HFFc6 (cell line): ENCODE measurements around the gene SLC15A5. TPM values are rescaled to one million over a fixed set of nuclear protein-coding genes. Genes with fewer than 3 reads are reported as not detected.

ENCODE experiments used
- DNase-seq: peaks from one replicate; pipeline ENCODE4 v3.0.0-alpha.2; 2018
- H3K27ac Mint-ChIP-seq: 2 replicates; pipeline ENCODE4 v1.8.0; 2020; ENCODE audit warnings: mild to moderate bottlenecking, mixed read lengths
- H3K27me3 Mint-ChIP-seq: 2 replicates; pipeline ENCODE4 v1.8.0; 2021; ENCODE audit warnings: mild to moderate bottlenecking, moderate library complexity, mixed read lengths; ENCODE audit not compliant: insufficient read depth
- H3K36me3 Mint-ChIP-seq: 2 replicates; pipeline ENCODE4 v1.8.0; 2021; ENCODE audit warnings: low read depth, mixed read lengths
- H3K4me1 Mint-ChIP-seq: 2 replicates; pipeline ENCODE4 v1.8.0; 2020; ENCODE audit warnings: low read depth, mixed read lengths
- H3K4me3 Mint-ChIP-seq: 2 replicates; pipeline ENCODE4 v1.8.0; 2020; ENCODE audit warnings: mild to moderate bottlenecking, moderate library complexity, mixed read lengths
- H3K9me3 Mint-ChIP-seq: 2 replicates; pipeline ENCODE4 v1.8.0; 2020; ENCODE audit warnings: mild to moderate bottlenecking, mixed read lengths
- CTCF ChIP-seq: fragments of 200-600 bp; sonication (generic); IDR thresholded peaks from 2 replicates; pipeline ENCODE4 v1.5.0; 2021; ENCODE audit warnings: antibody characterized with exemption, mild to moderate bottlenecking
- total RNA-seq, 6 experiments: library from RNA; stranded (reverse); fragmentation: NEBNext Ultra II Directional; extraction: Animal tissue kit (Norgen Biotek cat#: 25700); gene quantifications; 2 replicates in 1 of 6; 3 replicates in 5 of 6; pipeline ENCODE4 v1.2.3, GENCODE V29; 2021

SLC15A5 gene
- total RNA-seq, 6 experiments from 2014 or later = not detected

- Mint-ChIP-seq H3K4me1 (no peaks in the 10 kb centered on the region; the same call in 1 of the 2 replicates), H3K27me3 (peaks cover 7% of the 10 kb centered on the region; the same call in 1 of the 2 replicates), H3K9me3 (no peaks in the 10 kb centered on the region), H3K4me3 (no peak overlapping the region), H3K27ac (no peak overlapping the region), H3K36me3 (no peaks in the 10 kb centered on the region)
- peak; percentile 8 for DNase-seq
- no peak for TF ChIP-seq CTCF
Observed at GRCh38 chr12:16300122-16300521, 22.6 kb upstream of the SLC15A5 start.

- no peaks in the 10 kb centered on the region; the same call in 1 of the 2 replicates for H3K4me1 Mint-ChIP-seq
- H3K4me3 Mint-ChIP-seq = no peak overlapping the region
- TF ChIP-seq CTCF = no peak
- H3K27ac Mint-ChIP-seq = no peak overlapping the region
- DNase-seq = no peak
- H3K9me3 Mint-ChIP-seq = no peaks in the 10 kb centered on the region
- no peaks in the 10 kb centered on the region for H3K36me3 Mint-ChIP-seq
- peaks cover 7% of the 10 kb centered on the region; the same call in 1 of the 2 replicates for H3K27me3 Mint-ChIP-seq
Observed at GRCh38 chr12:16299403-16299802, 21.9 kb upstream of the SLC15A5 start.

GRCh38 chr12:16297521-16297920, 20.0 kb upstream of the SLC15A5 start:
- Mint-ChIP-seq H3K9me3 (no peaks in the 10 kb centered on the region), H3K27me3 (peaks cover 5% of the 10 kb centered on the region; the same call in 1 of the 2 replicates), H3K36me3 (no peaks in the 10 kb centered on the region), H3K4me3 (no peak overlapping the region), H3K4me1 (no peaks in the 10 kb centered on the region; the same call in 1 of the 2 replicates), H3K27ac (no peak overlapping the region)
- no peak for TF ChIP-seq CTCF
- no peak for DNase-seq

- no peak overlapping the region for H3K27ac Mint-ChIP-seq
- no peaks in the 10 kb centered on the region for H3K36me3 Mint-ChIP-seq
- no peak overlapping the region for H3K4me3 Mint-ChIP-seq
- DNase-seq = no peak
- no peaks in the 10 kb centered on the region; the same call in 1 of the 2 replicates for H3K4me1 Mint-ChIP-seq
- no peak for TF ChIP-seq CTCF
- H3K9me3 Mint-ChIP-seq = no peaks in the 10 kb centered on the region; the same call in 1 of the 2 replicates
- peaks cover 5% of the 10 kb centered on the region; the same call in 1 of the 2 replicates for H3K27me3 Mint-ChIP-seq
Observed at GRCh38 chr12:16294376-16294956, 17.0 kb upstream of the SLC15A5 start.

GRCh38 chr12:16291032-16291431, 13.5 kb upstream of the SLC15A5 start:
- H3K27ac Mint-ChIP-seq = no peak overlapping the region
- no peak for TF ChIP-seq CTCF
- no peak overlapping the region for H3K4me3 Mint-ChIP-seq
- H3K27me3 Mint-ChIP-seq = peaks cover 3% of the 10 kb centered on the region; the same call in 1 of the 2 replicates
- DNase-seq = no peak
- H3K9me3 Mint-ChIP-seq = no peaks in the 10 kb centered on the region; the same call in 1 of the 2 replicates
- H3K36me3 Mint-ChIP-seq = no peaks in the 10 kb centered on the region
- H3K4me1 Mint-ChIP-seq = no peaks in the 10 kb centered on the region
